ENCODE data around the gene MARK4. TPM values are rescaled to one million over a fixed set of nuclear protein-coding genes. Genes with fewer than 3 reads are reported as not detected.

The MARK4 gene
- total RNA-seq, 2 donors from 2014 or later, result 12.7 to 28.6 TPM

- Histone ChIP-seq H3K36me3 (no peaks in the 10 kb centered on the region), H3K27me3 (peaks cover 8% of the 10 kb centered on the region), H3K4me3 (no peak overlapping the region), H3K27ac (no peak overlapping the region), H3K9me3 (no peaks in the 10 kb centered on the region), H3K9ac (ENCODE audit: low read depth in 2 of 2, low read length in 2 of 2) (no peak overlapping the region), H3K4me1 (no peaks in the 10 kb centered on the region)
- no peak for TF ChIP-seq CTCF (IDR thresholded peaks at IDR 0.05)
- DNase-seq, result no peak
- intact Hi-C loops (cut with DNase I), result no loop called here
Measured at GRCh38 chr19:45344621-45345505, 93.8 kb downstream of the MARK4 start.

- TF ChIP-seq CTCF (IDR thresholded peaks at IDR 0.05), result no peak
- Histone ChIP-seq H3K27ac (no peak overlapping the region), H3K27me3 (peaks cover 8% of the 10 kb centered on the region), H3K9ac (ENCODE audit: low read depth in 2 of 2, low read length in 2 of 2) (no peak overlapping the region), H3K9me3 (no peaks in the 10 kb centered on the region), H3K4me1 (no peaks in the 10 kb centered on the region), H3K4me3 (no peak overlapping the region), H3K36me3 (no peaks in the 10 kb centered on the region)
- DNase-seq, result no peak
- intact Hi-C loops (cut with DNase I), result no loop called here
Measured at GRCh38 chr19:45345506-45345860, 94.4 kb downstream of the MARK4 start.

- H3K27me3 ChIP-seq, result peaks cover 8% of the 10 kb centered on the region
- intact Hi-C loops (cut with DNase I), result no loop called here
- no peak overlapping the region for H3K27ac ChIP-seq
- H3K9ac ChIP-seq (ENCODE audit: low read depth in 2 of 2, low read length in 2 of 2), result no peak overlapping the region
- H3K36me3 ChIP-seq, result no peaks in the 10 kb centered on the region
- DNase-seq, result no peak
- no peak overlapping the region for H3K4me3 ChIP-seq
- no peaks in the 10 kb centered on the region for H3K9me3 ChIP-seq
- no peaks in the 10 kb centered on the region for H3K4me1 ChIP-seq
- no peak for TF ChIP-seq CTCF (IDR thresholded peaks at IDR 0.05)
Measured at GRCh38 chr19:45346449-45346848, 95.4 kb downstream of the MARK4 start.

GRCh38 chr19:45347570-45348366 is 96.7 kb downstream of the MARK4 start:
- intact Hi-C loops (cut with DNase I), result no loop called here
- H3K4me3 ChIP-seq, result no peak overlapping the region
- DNase-seq, result no peak
- H3K4me1 ChIP-seq, result no peaks in the 10 kb centered on the region
- TF ChIP-seq CTCF (IDR thresholded peaks at IDR 0.05), result no peak
- no peaks in the 10 kb centered on the region for H3K36me3 ChIP-seq
- no peaks in the 10 kb centered on the region for H3K9me3 ChIP-seq
- H3K9ac ChIP-seq (ENCODE audit: low read depth in 2 of 2, low read length in 2 of 2), result no peak overlapping the region
- peaks cover 8% of the 10 kb centered on the region for H3K27me3 ChIP-seq
- no peak overlapping the region for H3K27ac ChIP-seq

GRCh38 chr19:45348367-45349125 is 97.5 kb downstream of the MARK4 start:
- intact Hi-C loops (cut with DNase I), result no loop called here
- H3K9ac ChIP-seq (ENCODE audit: low read depth in 2 of 2, low read length in 2 of 2), result no peak overlapping the region
- H3K4me1 ChIP-seq, result no peaks in the 10 kb centered on the region
- H3K27ac ChIP-seq, result no peak overlapping the region
- DNase-seq, result no peak
- H3K36me3 ChIP-seq, result no peaks in the 10 kb centered on the region
- no peak overlapping the region for H3K4me3 ChIP-seq
- H3K9me3 ChIP-seq, result no peaks in the 10 kb centered on the region
- TF ChIP-seq CTCF (IDR thresholded peaks at IDR 0.05), result no peak
- peaks cover 8% of the 10 kb centered on the region for H3K27me3 ChIP-seq

All from colonic mucosa (tissue), 4 donors.